ENCODE data around the gene CEACAM6. TPM values are rescaled to one million over a fixed set of nuclear protein-coding genes. Genes with fewer than 3 reads are reported as not detected.

The CEACAM6 gene
- total RNA-seq, 1 donor from 2014 or later, result not detected

- H3K27me3 Mint-ChIP-seq (ENCODE audit: low read depth), result no peaks in the 10 kb centered on the region
- H3K9me3 Mint-ChIP-seq, result peaks cover 63% of the 10 kb centered on the region
- no peak overlapping the region for H3K27ac Mint-ChIP-seq
- H3K4me1 Mint-ChIP-seq, result no peaks in the 10 kb centered on the region
- no peak for DNase-seq (ENCODE audit: low spot score in 2 of 2, unreplicated experiment in 2 of 2)
- H3K4me3 Mint-ChIP-seq, result no peak overlapping the region
- no peak for TF ChIP-seq CTCF (IDR thresholded peaks at IDR 0.05; ENCODE audit: unreplicated experiment)
- H3K36me3 Mint-ChIP-seq, result peaks cover 5% of the 10 kb centered on the region
These were observed 28.8 kb upstream of the CEACAM6 start for GRCh38 chr19:41726493-41726892.

GRCh38 chr19:41734156-41734555 is 21.2 kb upstream of the CEACAM6 start:
- Mint-ChIP-seq H3K27ac (no peak overlapping the region), H3K9me3 (peaks cover 68% of the 10 kb centered on the region), H3K4me3 (no peak overlapping the region), H3K27me3 (ENCODE audit: low read depth) (no peaks in the 10 kb centered on the region), H3K36me3 (peaks cover 2% of the 10 kb centered on the region), H3K4me1 (no peaks in the 10 kb centered on the region)
- TF ChIP-seq CTCF (IDR thresholded peaks at IDR 0.05; ENCODE audit: unreplicated experiment), result no peak
- no peak for DNase-seq (ENCODE audit: low spot score in 2 of 2, unreplicated experiment in 2 of 2)

- DNase-seq (ENCODE audit: low spot score in 2 of 2, unreplicated experiment in 2 of 2), result no peak
- Mint-ChIP-seq H3K4me3 (no peak overlapping the region), H3K4me1 (no peaks in the 10 kb centered on the region), H3K9me3 (peaks cover 68% of the 10 kb centered on the region), H3K27me3 (ENCODE audit: low read depth) (no peaks in the 10 kb centered on the region), H3K27ac (no peak overlapping the region), H3K36me3 (peaks cover 2% of the 10 kb centered on the region)
- no peak for TF ChIP-seq CTCF (IDR thresholded peaks at IDR 0.05; ENCODE audit: unreplicated experiment)
These were observed 20.7 kb upstream of the CEACAM6 start for GRCh38 chr19:41734585-41734984.

GRCh38 chr19:41735071-41735600 is 20.2 kb upstream of the CEACAM6 start:
- no peaks in the 10 kb centered on the region for H3K4me1 Mint-ChIP-seq
- H3K36me3 Mint-ChIP-seq, result peaks cover 2% of the 10 kb centered on the region
- TF ChIP-seq CTCF (IDR thresholded peaks at IDR 0.05; ENCODE audit: unreplicated experiment), result no peak
- no peak overlapping the region for H3K4me3 Mint-ChIP-seq
- DNase-seq (ENCODE audit: low spot score in 2 of 2, unreplicated experiment in 2 of 2), result no peak
- H3K27ac Mint-ChIP-seq, result no peak overlapping the region
- no peaks in the 10 kb centered on the region for H3K27me3 Mint-ChIP-seq (ENCODE audit: low read depth)
- peaks cover 72% of the 10 kb centered on the region for H3K9me3 Mint-ChIP-seq

GRCh38 chr19:41739361-41739760 is 16.0 kb upstream of the CEACAM6 start:
- H3K4me1 Mint-ChIP-seq, result no peaks in the 10 kb centered on the region
- peaks cover 73% of the 10 kb centered on the region for H3K9me3 Mint-ChIP-seq
- H3K4me3 Mint-ChIP-seq, result no peak overlapping the region
- DNase-seq (ENCODE audit: low spot score in 2 of 2, unreplicated experiment in 2 of 2), result no peak
- no peak for TF ChIP-seq CTCF (IDR thresholded peaks at IDR 0.05; ENCODE audit: unreplicated experiment)
- no peaks in the 10 kb centered on the region for H3K36me3 Mint-ChIP-seq
- no peaks in the 10 kb centered on the region for H3K27me3 Mint-ChIP-seq (ENCODE audit: low read depth)
- no peak overlapping the region for H3K27ac Mint-ChIP-seq
